B cell (primary cell): ENCODE measurements around the gene GNG2. TPM values are rescaled to one million over a fixed set of nuclear protein-coding genes. Genes with fewer than 3 reads are reported as not detected.

Source experiments
- ATAC-seq: fragments of 200-7000 bp; cut with Tn5 transposase; one replicate; pipeline ENCODE4 v1.10.0; 2021; ENCODE audit warnings: low read depth, mild to moderate bottlenecking, moderate number of reproducible peaks, moderate library complexity
- CTCF ChIA-PET: fragments of 350-600 bp; sonication (Branson Sonifier 250); formaldehyde crosslinking; loops from one replicate; lab custom pipeline; 2021; ENCODE audit warnings: antibody characterized with exemption, inconsistent platforms; lab: Charles Lee
- POLR2A ChIA-PET: fragments of 350-600 bp; sonication (Branson Sonifier 250); formaldehyde crosslinking; loops from one replicate; lab custom pipeline; 2021; ENCODE audit warnings: antibody characterized with exemption; lab: Charles Lee
- DNase-seq: peaks from one replicate; pipeline ENCODE4 v3.0.0; 2013
- H2AFZ ChIP-seq: 2 replicates; pipeline ENCODE4 v1.6.1; 2012; ENCODE audit warnings: mild to moderate bottlenecking, low read depth, low read length; ENCODE audit not compliant: insufficient read depth, poor library complexity, severe bottlenecking
- H3K27ac ChIP-seq, 2 donors: 1 replicate in 1 of 2; 2 replicates in 1 of 2; pipeline ENCODE4 v1.5.1; 2012 to 2013; ENCODE audit warnings: low read length in 2 of 2, mild to moderate bottlenecking in 2 of 2, moderate library complexity in 1 of 2
- H3K27me3 ChIP-seq, 4 experiments: fragments of 200-600 bp in 1 of 4; sonication (generic) in 1 of 4; replicated peaks in 1 of 4; 1 replicate in 2 of 4; 2 replicates in 2 of 4; pipeline versions ENCODE4 v1.6.1 to v1.7.0; 2013 to 2016; ENCODE audit warnings: low read length in 3 of 4, mild to moderate bottlenecking in 2 of 4, mixed read lengths in 1 of 4, moderate library complexity in 1 of 4; ENCODE audit not compliant: insufficient read depth in 4 of 4, control insufficient read depth in 3 of 4; ENCODE audit errors: control extremely low read depth in 1 of 4
- H3K36me3 ChIP-seq, 2 experiments: replicated peaks in 1 of 2; 1 replicate in 1 of 2; 2 replicates in 1 of 2; pipeline versions ENCODE4 v1.6.1 to v1.7.1; 2013; ENCODE audit warnings: low read length in 1 of 2; ENCODE audit not compliant: insufficient read depth in 2 of 2, control insufficient read depth in 1 of 2; ENCODE audit errors: control extremely low read depth in 1 of 2, extremely low read depth in 1 of 2
- H3K4me1 ChIP-seq, 2 donors: fragments of 200-600 bp in 1 of 2; sonication (generic) in 1 of 2; 1 replicate in 1 of 2; 2 replicates in 1 of 2; pipeline versions ENCODE4 v1.5.1 to v1.6.1; 2013 to 2017; ENCODE audit warnings: low read length in 2 of 2; ENCODE audit not compliant: control insufficient read depth in 2 of 2, insufficient read depth in 2 of 2
- H3K4me2 ChIP-seq: replicated peaks from 2 replicates; pipeline ENCODE3; 2012; ENCODE audit warnings: mild to moderate bottlenecking, low read depth, low read length; ENCODE audit not compliant: poor library complexity, severe bottlenecking
- H3K4me3 ChIP-seq, 5 experiments: fragments of 200-600 bp in 1 of 5; sonication (generic) in 1 of 5; 1 replicate in 3 of 5; 2 replicates in 2 of 5; pipeline versions ENCODE4 v1.5.1 to v1.7.0; 2011 to 2016; ENCODE audit warnings: low read length in 4 of 5, mild to moderate bottlenecking in 4 of 5, low read depth in 2 of 5, control low read depth in 1 of 5, moderate library complexity in 1 of 5; ENCODE audit not compliant: insufficient read depth in 1 of 5; ENCODE audit errors: control extremely low read depth in 1 of 5, extremely low read depth in 1 of 5
- H3K79me2 ChIP-seq: fragments of 200-600 bp; sonication (generic); one replicate; pipeline ENCODE4 v1.6.0; 2016; ENCODE audit warnings: low read length; ENCODE audit not compliant: control insufficient read depth, insufficient read depth
- H3K9ac ChIP-seq: fragments of 200-600 bp; sonication (generic); 2 replicates; pipeline ENCODE4 v1.6.1; 2017; ENCODE audit warnings: mild to moderate bottlenecking, low read length, moderate library complexity
- H3K9me3 ChIP-seq, 3 donors: one replicate each; pipeline versions ENCODE4 v1.6.1 to v1.7.1; 2013; ENCODE audit warnings: low read length in 2 of 3; ENCODE audit not compliant: control insufficient read depth in 2 of 3, insufficient read depth in 1 of 3; ENCODE audit errors: control extremely low read depth in 1 of 3
- H4K20me1 ChIP-seq: 2 replicates; pipeline ENCODE4 v1.6.0; 2012; ENCODE audit warnings: mild to moderate bottlenecking, low read length; ENCODE audit not compliant: insufficient read depth, control insufficient read depth, poor library complexity, severe bottlenecking
- H3K27ac Mint-ChIP-seq: one replicate; pipeline ENCODE4 v1.8.0; 2021; ENCODE audit warnings: mixed read lengths
- H3K27me3 Mint-ChIP-seq: one replicate; pipeline ENCODE4 v1.8.0; 2021; ENCODE audit warnings: mixed read lengths
- H3K4me1 Mint-ChIP-seq: one replicate; pipeline ENCODE4 v1.8.0; 2021; ENCODE audit warnings: mixed read lengths
- H3K4me3 Mint-ChIP-seq: one replicate; pipeline ENCODE4 v1.8.0; 2021; ENCODE audit warnings: mixed read lengths
- H3K9me3 Mint-ChIP-seq: one replicate; pipeline ENCODE4 v1.8.0; 2022; ENCODE audit warnings: mixed read lengths; ENCODE audit not compliant: insufficient read depth
- EZH2 ChIP-seq: IDR thresholded peaks from 2 replicates; pipeline ENCODE4 v1.6.1; 2012; ENCODE audit warnings: borderline replicate concordance, low read depth, mild to moderate bottlenecking, moderate library complexity, low read length; ENCODE audit not compliant: insufficient read depth, poor library complexity, severe bottlenecking
- WGBS: methylation state at CpG from one replicate; pipeline ENCODE4 v1.1.5; 2013; ENCODE audit warnings: missing lambda C conversion rate; ENCODE audit not compliant: insufficient coverage; 5-methylcytosine and 5-hydroxymethylcytosine counted together
- intact Hi-C: fragments of 100-400 bp; cut with micrococcal nuclease; formaldehyde crosslinking; loops from one replicate; pipeline ENCODE4 v1.10.0; 2022
- polyA plus RNA-seq: library from polyadenylated mRNA; depleted of rRNA; stranded (reverse); fragments of >200 nt; gene quantifications from 2 replicates; pipeline ENCODE4 v1.2.3, GENCODE V29; 2012
- total RNA-seq, 2 donors: library from RNA; stranded (reverse); fragments of 120-200 nt in 1 of 2; gene quantifications; 1 replicate in 1 of 2; 2 replicates in 1 of 2; pipeline versions ENCODE4 v1.2.3 to v1.2.4, GENCODE V29; 2013 to 2022
- TF ChIP-seq, protein P1 (sequence below): fragments of 200-600 bp; IDR thresholded peaks from one replicate; pipeline ENCODE4 v1.8.0; 2022; ENCODE audit warnings: antibody characterized with exemption, mild to moderate bottlenecking

The GNG2 gene
- total and polyA plus RNA-seq, 2 donors (not counting 1 experiment from before 2014, with no cell fraction given) = 21.9 to 57.6 TPM

DNA sequence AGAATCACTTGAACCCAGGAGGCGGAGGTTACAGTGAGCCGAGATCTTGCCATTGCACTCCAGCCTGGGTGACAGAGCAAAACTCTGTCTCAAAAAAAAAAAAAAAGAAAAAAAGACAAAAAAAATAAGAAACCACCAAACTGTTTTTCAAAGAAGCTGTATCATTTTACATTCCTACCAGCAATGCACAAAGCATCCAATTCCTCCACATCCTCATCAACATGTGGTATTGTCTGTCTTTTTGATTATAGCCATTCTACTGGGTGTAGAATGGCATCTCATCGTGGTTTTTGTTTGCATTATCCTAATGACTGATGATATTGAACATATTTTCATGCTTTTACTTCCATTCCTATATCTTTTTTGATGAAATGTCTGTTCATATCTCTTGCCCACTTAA is 36.2 kb upstream of the GNG2 start:
- H3K36me3 ChIP-seq = no peaks in the 10 kb centered on the region
- DNase-seq = no peak

DNA sequence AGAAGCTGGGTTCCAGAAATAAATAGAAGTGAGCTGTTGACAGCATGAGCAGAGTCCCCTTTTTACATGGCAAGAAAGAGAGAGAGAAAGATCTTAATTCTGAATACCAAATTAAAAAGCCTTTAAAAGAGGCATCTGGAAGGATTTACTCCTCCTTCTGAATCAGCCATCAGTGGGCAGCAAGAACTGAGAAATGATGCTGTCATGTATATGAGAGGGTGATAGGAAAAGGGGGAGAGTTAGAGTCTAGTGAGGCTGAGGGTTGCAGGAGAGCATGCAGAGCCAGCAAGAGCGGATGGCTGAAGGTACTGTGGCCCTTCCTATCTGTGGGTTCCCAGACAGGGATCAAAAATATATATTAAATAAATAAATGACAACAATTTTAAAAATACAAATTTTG is 34.5 kb upstream of the GNG2 start:
- no peak overlapping the region for H3K27ac Mint-ChIP-seq
- no peak overlapping the region for H2AFZ ChIP-seq

More for the DNA sequence above, 36.2 kb upstream of the GNG2 start:
- Histone ChIP-seq H3K9me3 (no peaks in the 10 kb centered on the region), H3K79me2 (no peaks in the 10 kb centered on the region), H3K27me3 (peaks cover 0 to 7% (median 2%) of the 10 kb centered on the region in 4 experiments), H2AFZ (no peak overlapping the region), H3K27ac (no peak overlapping the region), H3K9ac (no peak overlapping the region), H3K4me3 (no peak overlapping the region), H4K20me1 (no peaks in the 10 kb centered on the region), H3K4me1 (peaks cover 11 to 13% of the 10 kb centered on the region in 2 donors), H3K4me2 (no peak overlapping the region)
- Mint-ChIP-seq H3K4me1 (no peaks in the 10 kb centered on the region), H3K9me3 (no peaks in the 10 kb centered on the region), H3K4me3 (no peak overlapping the region), H3K27me3 (peaks cover 5% of the 10 kb centered on the region), H3K27ac (no peak overlapping the region)
- ATAC-seq = no peak
- POLR2A ChIA-PET = no interaction called here
- TF ChIP-seq EZH2 = no peak
- TF ChIP-seq, protein P1, sequence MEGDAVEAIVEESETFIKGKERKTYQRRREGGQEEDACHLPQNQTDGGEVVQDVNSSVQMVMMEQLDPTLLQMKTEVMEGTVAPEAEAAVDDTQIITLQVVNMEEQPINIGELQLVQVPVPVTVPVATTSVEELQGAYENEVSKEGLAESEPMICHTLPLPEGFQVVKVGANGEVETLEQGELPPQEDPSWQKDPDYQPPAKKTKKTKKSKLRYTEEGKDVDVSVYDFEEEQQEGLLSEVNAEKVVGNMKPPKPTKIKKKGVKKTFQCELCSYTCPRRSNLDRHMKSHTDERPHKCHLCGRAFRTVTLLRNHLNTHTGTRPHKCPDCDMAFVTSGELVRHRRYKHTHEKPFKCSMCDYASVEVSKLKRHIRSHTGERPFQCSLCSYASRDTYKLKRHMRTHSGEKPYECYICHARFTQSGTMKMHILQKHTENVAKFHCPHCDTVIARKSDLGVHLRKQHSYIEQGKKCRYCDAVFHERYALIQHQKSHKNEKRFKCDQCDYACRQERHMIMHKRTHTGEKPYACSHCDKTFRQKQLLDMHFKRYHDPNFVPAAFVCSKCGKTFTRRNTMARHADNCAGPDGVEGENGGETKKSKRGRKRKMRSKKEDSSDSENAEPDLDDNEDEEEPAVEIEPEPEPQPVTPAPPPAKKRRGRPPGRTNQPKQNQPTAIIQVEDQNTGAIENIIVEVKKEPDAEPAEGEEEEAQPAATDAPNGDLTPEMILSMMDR = no peak
- WGBS = no CpG with 5 or more reads among the region's 3 CpGs
- CTCF ChIA-PET = interaction anchor here (1.3 to 1.6 kb wide), 2 partner anchors 8 to 46 kb away, joined by 3 read pairs; no protein-coding TSS in a partner anchor
- intact Hi-C loops = no loop called here

More for the DNA sequence above, 34.5 kb upstream of the GNG2 start:
- Histone ChIP-seq H4K20me1 (no peaks in the 10 kb centered on the region), H3K4me1 (peaks cover 11 to 13% of the 10 kb centered on the region in 2 donors), H3K36me3 (no peaks in the 10 kb centered on the region), H3K27ac (no peak overlapping the region), H3K9me3 (no peaks in the 10 kb centered on the region), H3K27me3 (peaks cover 0 to 7% (median 2%) of the 10 kb centered on the region in 4 experiments), H3K79me2 (no peaks in the 10 kb centered on the region), H3K4me3 (no peak overlapping the region), H3K4me2 (no peak overlapping the region), H3K9ac (no peak overlapping the region)
- DNase-seq (no peak), ATAC-seq (no peak)
- H3K9me3 Mint-ChIP-seq = no peaks in the 10 kb centered on the region
- no CpG with 5 or more reads among the region's 1 CpG for WGBS
- ChIA-PET POLR2A (no interaction called here), CTCF (interaction anchor here (1.6 to 5.3 kb wide), 2 partner anchors 47 to 153 kb away, joined by 3 to 37 read pairs; no protein-coding TSS in a partner anchor)
- intact Hi-C loops = no loop called here
- H3K4me1 Mint-ChIP-seq = no peaks in the 10 kb centered on the region
- no peak overlapping the region for H3K4me3 Mint-ChIP-seq
- no peaks in the 10 kb centered on the region for H3K27me3 Mint-ChIP-seq
- TF ChIP-seq EZH2 = no peak
- TF ChIP-seq, protein P1 = no peak
